PC-3 (cell line): Measurements from ENCODE around the gene SOAT2. TPM values are rescaled to one million over a fixed set of nuclear protein-coding genes. Genes with fewer than 3 reads are reported as not detected.

Experiments
- ATAC-seq: fragments of 200-7000 bp; cut with Tn5 transposase; 2 replicates; pipeline ENCODE4 v1.9.1; 2020; ENCODE audit warnings: mild to moderate bottlenecking, moderate library complexity
- BruUV-seq: library from RNA; stranded (reverse); fragments of 400-500 nt; replicated peaks from 2 replicates; lab custom pipeline; 2021; lab: Mats Ljungman, UMichigan
- CTCF ChIA-PET: fragments of 300-600 bp; sonication (Branson Sonifier 250); formaldehyde crosslinking; loops from one replicate; lab custom pipeline; 2022; ENCODE audit warnings: antibody characterized with exemption; lab: Charles Lee
- POLR2A ChIA-PET: fragments of 300-600 bp; sonication (Branson Sonifier 250); formaldehyde crosslinking; loops from one replicate; lab custom pipeline; 2022; ENCODE audit warnings: antibody characterized with exemption; ENCODE audit not compliant: unreplicated experiment; lab: Charles Lee
- DNase-seq: peaks from one replicate; pipeline ENCODE4 v3.0.0-alpha.2; 2015
- H2AFZ ChIP-seq: fragments of 300-600 bp; sonication (generic); 2 replicates; pipeline ENCODE4 v1.6.0; 2016; ENCODE audit warnings: antibody characterized with exemption, low read length
- H3F3A ChIP-seq: fragments of 300-600 bp; sonication (generic); one replicate; pipeline ENCODE4 v1.6.0; 2017; ENCODE audit warnings: antibody characterized with exemption, low read length, control low read depth, mild to moderate bottlenecking; ENCODE audit not compliant: unreplicated experiment
- H3K27ac ChIP-seq: fragments of 300-600 bp; sonication (generic); 2 replicates; pipeline ENCODE4 v1.5.1; 2016; ENCODE audit warnings: mild to moderate bottlenecking, low read length
- H3K27me3 ChIP-seq: fragments of 300-600 bp; sonication (generic); 2 replicates; pipeline ENCODE4 v1.6.1; 2016; ENCODE audit warnings: low read length, mixed read lengths
- H3K36me3 ChIP-seq: fragments of 300-600 bp; sonication (generic); 2 replicates; pipeline ENCODE4 v1.6.1; 2016; ENCODE audit warnings: low read depth, mixed run types, low read length, mixed read lengths
- H3K4me1 ChIP-seq: fragments of 300-600 bp; sonication (generic); 2 replicates; pipeline ENCODE4 v1.5.1; 2016; ENCODE audit warnings: low read length; ENCODE audit not compliant: insufficient read depth
- H3K4me2 ChIP-seq: fragments of 300-600 bp; sonication (generic); 2 replicates; pipeline ENCODE4 v1.6.0; 2016; ENCODE audit warnings: low read length
- H3K4me3 ChIP-seq: fragments of 300-600 bp; sonication (generic); 2 replicates; pipeline ENCODE4 v1.5.1; 2016; ENCODE audit warnings: mild to moderate bottlenecking, low read length, mixed read lengths
- H3K79me2 ChIP-seq: fragments of 300-600 bp; sonication (generic); 2 replicates; pipeline ENCODE4 v1.6.1; 2017; ENCODE audit warnings: low read length, mixed read lengths
- H3K9ac ChIP-seq: fragments of 300-600 bp; sonication (generic); 2 replicates; pipeline ENCODE4 v1.6.0; 2016; ENCODE audit warnings: mild to moderate bottlenecking, low read length
- H3K9me2 ChIP-seq: fragments of 300-600 bp; sonication (generic); replicated peaks from 2 replicates; pipeline ENCODE4 v1.6.1; 2016; ENCODE audit warnings: mixed run types, low read length, mixed read lengths
- H3K9me3 ChIP-seq: fragments of 300-600 bp; sonication (generic); 2 replicates; pipeline ENCODE4 v1.6.1; 2016; ENCODE audit warnings: low read length, mixed read lengths
- H4K20me1 ChIP-seq: fragments of 300-600 bp; sonication (generic); 2 replicates; pipeline ENCODE4 v1.6.1; 2016; ENCODE audit warnings: low read length, mixed read lengths
- EZH2 ChIP-seq: fragments of 300-600 bp; sonication (generic); IDR thresholded peaks from one replicate; pipeline ENCODE4 v1.6.1; 2017; ENCODE audit warnings: antibody characterized with exemption, mild to moderate bottlenecking, low read length; ENCODE audit not compliant: unreplicated experiment
- EZH2phosphoT487 ChIP-seq: fragments of 300-600 bp; sonication (generic); IDR thresholded peaks from 2 replicates; pipeline ENCODE4 v1.6.1; 2018; ENCODE audit warnings: mild to moderate bottlenecking, antibody characterized with exemption, low read length, borderline replicate concordance
- intact Hi-C: fragments of 100-400 bp; cut with micrococcal nuclease; formaldehyde crosslinking; loops from 2 replicates; pipeline ENCODE4 v1.9.0; 2023
- total RNA-seq: library from RNA; depleted of rRNA; stranded (reverse); fragments of >200 nt; gene quantifications from 2 replicates; pipeline ENCODE4 v1.2.3, GENCODE V29; 2014
- TF ChIP-seq, protein P1 (sequence below): fragments of 300-600 bp; sonication (generic); conservative IDR thresholded peaks from 2 replicates; pipeline ENCODE4 v1.5.1; 2017; ENCODE audit warnings: antibody characterized with exemption, low read depth, mild to moderate bottlenecking, low read length

Gene SOAT2
- total RNA-seq, 1 experiment from 2014 or later, result 0.07 TPM

DNA sequence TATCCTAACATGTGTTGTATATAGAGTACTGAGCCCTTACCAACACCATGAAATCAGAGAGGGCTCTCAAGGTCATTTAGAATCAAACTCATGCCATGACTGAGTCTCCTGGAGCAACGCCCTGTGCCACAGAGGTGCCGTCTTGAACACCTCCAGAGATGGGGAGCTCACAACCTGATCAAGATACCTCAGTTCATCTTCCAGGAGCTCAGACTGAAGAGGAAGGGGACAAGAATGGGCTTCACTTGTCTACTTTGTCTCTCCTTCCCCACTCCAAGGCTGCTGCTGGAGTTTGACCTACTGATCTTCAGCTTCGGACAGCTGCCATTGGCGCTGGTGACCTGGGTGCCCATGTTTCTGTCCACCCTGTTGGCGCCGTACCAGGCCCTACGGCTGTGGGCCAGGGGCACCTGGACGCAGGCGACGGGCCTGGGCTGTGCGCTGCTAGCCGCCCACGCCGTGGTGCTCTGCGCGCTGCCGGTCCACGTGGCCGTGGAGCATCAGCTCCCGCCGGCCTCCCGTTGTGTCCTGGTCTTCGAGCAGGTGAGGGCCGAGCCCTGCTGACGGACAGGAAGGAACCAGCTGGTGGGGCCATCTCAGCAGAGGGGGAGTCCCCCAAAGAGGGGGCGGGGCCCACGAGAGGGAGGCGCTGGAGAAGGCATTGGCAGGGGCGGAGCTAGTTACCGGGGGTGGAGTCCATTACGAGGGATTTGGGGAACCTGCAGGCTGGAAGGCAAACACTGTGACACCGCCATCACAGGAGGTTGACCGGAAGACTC lies 12.0 kb downstream of the SOAT2 start:
- no TSS peak for BruUV-seq
- CTCF ChIA-PET, result no interaction called here
- ATAC-seq, result no peak
- POLR2A ChIA-PET, result no interaction called here
- Histone ChIP-seq H2AFZ (no peak overlapping the region), H3K9ac (no peak overlapping the region), H3K4me2 (no peak overlapping the region), H3F3A (no peaks in the 10 kb centered on the region), H4K20me1 (no peaks in the 10 kb centered on the region), H3K27ac (no peak overlapping the region), H3K9me2 (no peaks in the 10 kb centered on the region), H3K27me3 (no peaks in the 10 kb centered on the region), H3K4me3 (no peak overlapping the region), H3K79me2 (no peaks in the 10 kb centered on the region), H3K4me1 (no peaks in the 10 kb centered on the region), H3K9me3 (no peaks in the 10 kb centered on the region), H3K36me3 (no peaks in the 10 kb centered on the region)
- no peak for DNase-seq
- intact Hi-C loops, result no loop called here
- TF ChIP-seq, protein P1, sequence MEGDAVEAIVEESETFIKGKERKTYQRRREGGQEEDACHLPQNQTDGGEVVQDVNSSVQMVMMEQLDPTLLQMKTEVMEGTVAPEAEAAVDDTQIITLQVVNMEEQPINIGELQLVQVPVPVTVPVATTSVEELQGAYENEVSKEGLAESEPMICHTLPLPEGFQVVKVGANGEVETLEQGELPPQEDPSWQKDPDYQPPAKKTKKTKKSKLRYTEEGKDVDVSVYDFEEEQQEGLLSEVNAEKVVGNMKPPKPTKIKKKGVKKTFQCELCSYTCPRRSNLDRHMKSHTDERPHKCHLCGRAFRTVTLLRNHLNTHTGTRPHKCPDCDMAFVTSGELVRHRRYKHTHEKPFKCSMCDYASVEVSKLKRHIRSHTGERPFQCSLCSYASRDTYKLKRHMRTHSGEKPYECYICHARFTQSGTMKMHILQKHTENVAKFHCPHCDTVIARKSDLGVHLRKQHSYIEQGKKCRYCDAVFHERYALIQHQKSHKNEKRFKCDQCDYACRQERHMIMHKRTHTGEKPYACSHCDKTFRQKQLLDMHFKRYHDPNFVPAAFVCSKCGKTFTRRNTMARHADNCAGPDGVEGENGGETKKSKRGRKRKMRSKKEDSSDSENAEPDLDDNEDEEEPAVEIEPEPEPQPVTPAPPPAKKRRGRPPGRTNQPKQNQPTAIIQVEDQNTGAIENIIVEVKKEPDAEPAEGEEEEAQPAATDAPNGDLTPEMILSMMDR, result no peak
- TF ChIP-seq EZH2 (no peak), EZH2phosphoT487 (no peak)

DNA sequence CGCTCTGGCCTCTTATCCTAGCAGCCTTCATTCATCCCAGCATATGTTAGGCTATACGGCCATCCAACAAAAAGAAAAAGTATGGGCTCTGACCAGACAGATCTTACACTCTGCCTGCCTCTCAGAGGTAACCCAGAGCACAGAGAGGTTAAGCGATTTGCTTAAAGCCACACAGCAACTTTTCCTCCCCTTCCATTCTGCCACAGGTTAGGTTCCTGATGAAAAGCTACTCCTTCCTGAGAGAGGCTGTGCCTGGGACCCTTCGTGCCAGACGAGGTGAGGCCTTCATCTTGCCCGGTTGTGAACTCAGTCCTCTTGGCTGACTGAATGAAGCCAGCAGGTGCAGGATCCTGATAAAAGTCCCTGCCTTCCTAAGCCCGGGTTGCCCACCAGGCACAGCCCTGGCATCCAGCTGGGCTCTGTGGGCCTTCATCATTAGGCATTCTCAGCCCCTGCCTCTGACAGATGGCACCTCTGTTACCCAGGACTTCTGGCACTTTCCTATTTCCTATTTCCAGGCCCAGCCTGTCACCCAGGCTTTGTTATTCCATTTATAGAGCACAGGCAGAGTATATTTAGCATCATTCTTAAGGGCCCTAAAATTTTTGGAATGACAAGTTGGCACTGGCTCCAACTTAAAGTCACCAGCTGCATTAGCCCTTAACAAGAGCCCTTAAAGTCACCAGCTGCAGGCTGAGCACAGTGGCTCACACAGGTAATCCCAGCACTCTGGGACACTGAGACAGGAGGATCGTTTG lies 12.8 kb downstream of the SOAT2 start:
- ChIA-PET POLR2A (no interaction called here), CTCF (no interaction called here)
- no peaks in the 10 kb centered on the region for H4K20me1 ChIP-seq
- no TSS peak for BruUV-seq
- H3K79me2 ChIP-seq, result no peaks in the 10 kb centered on the region
- H3K9ac ChIP-seq, result no peak overlapping the region
- no peaks in the 10 kb centered on the region for H3K9me3 ChIP-seq
- no peak overlapping the region for H3K4me2 ChIP-seq
- no peaks in the 10 kb centered on the region for H3K27me3 ChIP-seq
- no peak overlapping the region for H3K27ac ChIP-seq
- H3K36me3 ChIP-seq, result no peaks in the 10 kb centered on the region
- H3K9me2 ChIP-seq, result no peaks in the 10 kb centered on the region
- H3K4me3 ChIP-seq, result no peak overlapping the region
- no peaks in the 10 kb centered on the region for H3K4me1 ChIP-seq
- H3F3A ChIP-seq, result no peaks in the 10 kb centered on the region
- DNase-seq, result no peak
- intact Hi-C loops, result no loop called here
- TF ChIP-seq, protein P1, result no peak
- TF ChIP-seq EZH2phosphoT487, result no peak
- TF ChIP-seq EZH2, result no peak
- no peak for ATAC-seq
- no peak overlapping the region for H2AFZ ChIP-seq
